ENCODE results near the gene ATP11A. TPM values are rescaled to one million over a fixed set of nuclear protein-coding genes. Genes with fewer than 3 reads are reported as not detected.

ATP11A gene
- total RNA-seq, 6 experiments from 2014 or later = 24.3 to 57.4 (median 33.1) TPM

GRCh38 chr13:112802802-112803195 lies 113.0 kb downstream of the ATP11A start:
- WGBS (ENCODE audit: insufficient coverage, low coverage, low lambda C conversion rate, missing lambda C conversion rate) = 64% methylated on average over 2 of the region's 2 CpGs
- Histone ChIP-seq H3K4me3 (no peak overlapping the region), H3K4me1 (peaks cover 0 to 3% (median 0%) of the 10 kb centered on the region in 4 donors), H3K9me3 (no peaks in the 10 kb centered on the region), H3K27me3 (no peaks in the 10 kb centered on the region), H3K36me3 (peaks cover 0 to 6% (median 2%) of the 10 kb centered on the region in 4 donors), H3K27ac (no peak overlapping the region)
- DNase-seq (no peak), ATAC-seq (no peak)
- intact Hi-C loops (cut with DNase I) = no loop called here
- TF ChIP-seq POLR2A (IDR thresholded peaks at IDR 0.05) = no peak
- TF ChIP-seq, protein P1, sequence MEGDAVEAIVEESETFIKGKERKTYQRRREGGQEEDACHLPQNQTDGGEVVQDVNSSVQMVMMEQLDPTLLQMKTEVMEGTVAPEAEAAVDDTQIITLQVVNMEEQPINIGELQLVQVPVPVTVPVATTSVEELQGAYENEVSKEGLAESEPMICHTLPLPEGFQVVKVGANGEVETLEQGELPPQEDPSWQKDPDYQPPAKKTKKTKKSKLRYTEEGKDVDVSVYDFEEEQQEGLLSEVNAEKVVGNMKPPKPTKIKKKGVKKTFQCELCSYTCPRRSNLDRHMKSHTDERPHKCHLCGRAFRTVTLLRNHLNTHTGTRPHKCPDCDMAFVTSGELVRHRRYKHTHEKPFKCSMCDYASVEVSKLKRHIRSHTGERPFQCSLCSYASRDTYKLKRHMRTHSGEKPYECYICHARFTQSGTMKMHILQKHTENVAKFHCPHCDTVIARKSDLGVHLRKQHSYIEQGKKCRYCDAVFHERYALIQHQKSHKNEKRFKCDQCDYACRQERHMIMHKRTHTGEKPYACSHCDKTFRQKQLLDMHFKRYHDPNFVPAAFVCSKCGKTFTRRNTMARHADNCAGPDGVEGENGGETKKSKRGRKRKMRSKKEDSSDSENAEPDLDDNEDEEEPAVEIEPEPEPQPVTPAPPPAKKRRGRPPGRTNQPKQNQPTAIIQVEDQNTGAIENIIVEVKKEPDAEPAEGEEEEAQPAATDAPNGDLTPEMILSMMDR (IDR thresholded peaks at IDR 0.05) = no peak

GRCh38 chr13:112803422-112803821 lies 113.6 kb downstream of the ATP11A start:
- Histone ChIP-seq H3K4me3 (no peak overlapping the region), H3K36me3 (peaks cover 0 to 6% (median 2%) of the 10 kb centered on the region in 4 donors), H3K27me3 (no peaks in the 10 kb centered on the region), H3K4me1 (peaks cover 0 to 3% (median 0%) of the 10 kb centered on the region in 4 donors), H3K27ac (no peak overlapping the region), H3K9me3 (no peaks in the 10 kb centered on the region)
- intact Hi-C loops (cut with DNase I) = no loop called here
- ATAC-seq (no peak), DNase-seq (no peak)
- 76% methylated on average over 2 of the region's 7 CpGs for WGBS (ENCODE audit: insufficient coverage, low coverage, low lambda C conversion rate, missing lambda C conversion rate)
- no peak for TF ChIP-seq POLR2A (IDR thresholded peaks at IDR 0.05)
- TF ChIP-seq, protein P1 (IDR thresholded peaks at IDR 0.05) = no peak

DNA sequence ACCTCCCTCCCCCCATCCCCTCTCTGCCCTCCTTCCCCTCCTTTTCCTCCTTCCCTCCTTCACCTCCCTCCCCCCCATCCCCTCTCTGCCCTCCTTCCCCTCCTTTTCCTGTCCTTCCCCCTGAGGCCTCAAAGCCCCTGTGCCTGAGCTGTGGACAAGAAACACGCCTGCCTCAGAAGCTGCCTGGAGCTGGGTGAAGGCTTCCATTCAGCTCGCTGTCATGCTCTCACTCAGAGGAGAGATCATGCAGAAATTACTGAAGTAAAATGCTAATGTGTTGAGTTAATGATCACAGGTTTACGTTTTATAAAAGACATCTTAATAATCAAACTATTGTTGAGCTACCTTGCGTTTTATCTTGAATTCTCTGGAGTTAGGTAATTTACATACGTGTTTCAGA lies 114.5 kb downstream of the ATP11A start:
- WGBS (ENCODE audit: insufficient coverage, low coverage, low lambda C conversion rate, missing lambda C conversion rate) = 85% methylated on average over 5 of the region's 5 CpGs
- DNase-seq = no peak
- Histone ChIP-seq H3K4me1 (peaks cover 0 to 3% (median 0%) of the 10 kb centered on the region in 4 donors), H3K27ac (no peak overlapping the region), H3K4me3 (no peak overlapping the region), H3K9me3 (no peaks in the 10 kb centered on the region), H3K27me3 (no peaks in the 10 kb centered on the region), H3K36me3 (peaks cover 0 to 6% (median 3%) of the 10 kb centered on the region in 4 donors)
- intact Hi-C loops (cut with DNase I) = no loop called here
- TF ChIP-seq POLR2A (IDR thresholded peaks at IDR 0.05) = no peak
- TF ChIP-seq, protein P1 (IDR thresholded peaks at IDR 0.05) = no peak
- ATAC-seq = no peak

DNA sequence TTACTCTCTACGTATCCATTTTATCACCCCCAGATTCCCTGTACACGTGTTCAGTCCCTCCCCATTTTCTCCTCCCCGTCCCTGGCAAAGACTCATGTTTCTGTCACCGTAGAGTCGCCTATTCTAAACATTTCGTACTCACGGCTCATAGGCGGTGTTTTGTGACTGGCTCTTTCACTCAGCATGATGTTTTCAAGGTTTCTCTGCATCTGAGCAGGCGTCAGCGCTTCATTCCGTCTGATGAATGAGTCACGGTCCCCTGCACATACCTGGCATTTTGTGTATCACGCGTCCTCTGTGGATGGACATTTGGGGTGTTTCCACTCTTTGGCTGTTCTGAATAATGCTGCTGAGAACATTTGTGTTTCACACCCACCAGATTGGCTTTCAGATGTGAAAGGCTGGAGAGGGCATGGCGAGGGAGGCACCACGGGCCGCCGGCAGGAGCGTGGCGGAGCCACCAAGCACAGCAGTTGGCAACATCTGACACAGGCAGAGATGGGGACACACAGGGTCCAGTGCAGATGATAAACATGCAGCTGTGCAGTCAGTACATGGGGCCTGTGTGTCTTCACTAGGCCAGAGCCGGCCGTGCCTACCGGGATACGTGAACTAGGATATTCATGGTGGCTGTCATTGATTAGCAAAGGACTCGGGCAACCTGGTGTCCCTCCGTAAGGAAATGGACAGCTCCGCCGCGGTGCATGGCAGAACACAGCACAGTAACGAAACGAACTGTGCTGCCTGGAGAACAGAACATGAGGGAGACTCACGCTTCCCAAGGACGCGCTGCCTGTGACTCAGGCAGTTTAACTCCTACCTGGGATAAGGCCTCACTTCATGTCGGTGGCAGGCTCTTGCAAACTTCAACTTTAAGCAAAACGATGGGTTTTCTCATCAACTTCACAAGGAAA lies 117.2 kb downstream of the ATP11A start:
- TF ChIP-seq, protein P1 (IDR thresholded peaks at IDR 0.05) = no peak
- no peak for TF ChIP-seq POLR2A (IDR thresholded peaks at IDR 0.05)
- no peak for DNase-seq
- intact Hi-C loops (cut with DNase I) = no loop called here
- Histone ChIP-seq H3K27me3 (no peaks in the 10 kb centered on the region), H3K9me3 (no peaks in the 10 kb centered on the region), H3K4me3 (no peak overlapping the region), H3K36me3 (peaks cover 0 to 6% (median 3%) of the 10 kb centered on the region in 4 donors), H3K27ac (no peak overlapping the region), H3K4me1 (no peaks in the 10 kb centered on the region)
- ATAC-seq = no peak
- WGBS (ENCODE audit: insufficient coverage, low coverage, low lambda C conversion rate, missing lambda C conversion rate) = 92% methylated on average over 15 of the region's 36 CpGs
